Right ventricle myocardium superior (tissue), 1 donor: Measurements from ENCODE around the gene TNRC6B. TPM values are rescaled to one million over a fixed set of nuclear protein-coding genes. Genes with fewer than 3 reads are reported as not detected.
A peak's percentile ranks its signal among the peaks of the same experiment; 100 is the strongest.

Source experiments
- ATAC-seq: fragments of 200-7000 bp; cut with Tn5 transposase; one replicate; pipeline ENCODE4 v1.9.1; 2020; ENCODE audit warnings: mild to moderate bottlenecking; ENCODE audit not compliant: poor library complexity
- DNase-seq: peaks from one replicate; pipeline ENCODE4 v3.0.0-alpha.2; 2020
- intact Hi-C: fragments of 100-400 bp; cut with DNase I; formaldehyde crosslinking; loops from one replicate; pipeline ENCODE4 v1.11.2; 2022
- total RNA-seq: library from RNA; stranded (reverse); fragmentation: NEBNext Ultra II Directional; extraction: Animal tissue kit (Norgen Biotek cat#: 25700); gene quantifications from one replicate; pipeline ENCODE4 v1.2.1, GENCODE V29; 2021
- donor health status: DM: no; HTN: yes; CAD: no; lungs with severe emphysema.

TNRC6B gene
- total RNA-seq, 1 donor from 2014 or later, result 37.5 TPM

DNA sequence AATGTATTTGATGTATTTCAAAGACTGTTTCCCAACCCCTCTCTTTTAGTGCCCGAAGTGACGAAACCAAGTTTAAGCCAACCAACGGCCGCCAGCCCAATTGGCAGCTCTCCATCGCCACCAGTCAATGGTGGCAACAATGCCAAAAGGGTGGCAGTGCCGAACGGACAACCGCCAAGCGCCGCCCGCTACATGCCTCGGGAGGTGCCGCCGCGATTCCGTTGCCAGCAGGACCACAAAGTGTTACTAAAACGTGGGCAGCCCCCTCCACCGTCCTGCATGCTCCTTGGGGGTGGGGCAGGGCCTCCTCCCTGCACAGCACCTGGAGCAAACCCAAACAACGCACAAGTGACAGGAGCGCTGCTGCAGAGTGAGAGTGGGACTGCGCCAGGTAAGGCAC lies 84.1 kb downstream of the TNRC6B start:
- ATAC-seq, result no peak
- no peak for DNase-seq
- intact Hi-C loops, result no loop called here

DNA sequence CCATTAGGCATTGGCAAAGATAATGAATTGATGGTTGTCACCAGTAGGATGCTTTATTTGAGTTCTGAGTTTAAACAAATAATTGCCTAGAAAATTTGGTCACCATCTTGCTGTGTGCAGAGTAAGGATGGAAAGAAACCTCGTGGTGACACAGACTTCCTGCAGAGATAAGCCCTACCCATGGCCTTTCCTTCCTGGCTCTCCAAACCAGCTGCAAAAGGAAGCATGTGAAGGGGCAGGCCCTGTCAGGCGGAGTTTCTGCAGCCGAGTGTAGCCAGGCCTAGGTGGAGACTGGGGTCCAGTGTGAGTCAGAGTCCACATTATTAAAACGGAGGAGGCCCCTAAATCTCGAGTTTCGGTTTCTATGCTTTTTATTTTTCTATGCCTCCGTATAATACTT lies 85.5 kb downstream of the TNRC6B start:
- intact Hi-C loops, result no loop called here
- ATAC-seq (peak; percentile 28), DNase-seq (no peak)

DNA sequence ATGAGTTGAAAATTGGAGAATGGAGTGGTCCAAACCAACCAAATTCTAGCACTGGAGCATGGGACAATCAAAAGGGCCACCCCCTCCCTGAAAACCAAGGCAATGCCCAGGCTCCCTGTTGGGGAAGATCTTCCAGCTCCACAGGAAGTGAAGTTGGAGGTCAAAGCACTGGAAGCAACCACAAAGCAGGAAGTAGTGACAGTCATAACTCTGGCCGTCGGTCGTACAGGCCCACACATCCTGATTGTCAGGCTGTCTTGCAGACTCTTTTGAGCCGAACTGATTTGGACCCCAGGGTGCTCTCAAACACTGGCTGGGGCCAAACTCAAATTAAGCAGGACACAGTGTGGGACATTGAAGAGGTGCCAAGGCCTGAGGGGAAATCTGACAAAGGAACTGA lies 88.1 kb downstream of the TNRC6B start:
- ATAC-seq, result peak; percentile 34
- no peak for DNase-seq
- intact Hi-C loops, result no loop called here

DNA sequence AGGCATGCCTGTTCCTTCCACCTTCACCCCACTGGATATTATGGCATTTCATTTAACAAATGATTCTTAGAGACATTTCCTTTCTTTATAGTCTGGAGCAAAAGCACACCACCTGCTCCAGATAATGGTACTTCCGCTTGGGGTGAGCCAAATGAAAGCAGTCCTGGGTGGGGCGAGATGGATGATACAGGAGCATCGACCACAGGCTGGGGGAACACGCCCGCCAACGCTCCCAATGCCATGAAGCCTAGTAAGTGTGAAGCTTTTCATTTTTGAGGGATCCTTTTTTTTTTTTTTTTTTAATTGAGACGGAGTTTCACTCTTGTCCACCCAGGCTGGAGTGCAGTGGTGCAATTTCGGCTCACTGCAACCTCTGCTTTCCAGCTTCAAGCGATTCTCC lies 92.3 kb downstream of the TNRC6B start:
- intact Hi-C loops, result loop anchor here (10.0 kb wide), 1 partner anchor 85 kb away; no protein-coding TSS in a partner anchor
- DNase-seq (no peak), ATAC-seq (no peak)

- intact Hi-C loops, result loop anchor here (10.0 kb wide), 1 partner anchor 86 kb away; no protein-coding TSS in a partner anchor
- DNase-seq, result no peak
- no peak for ATAC-seq
These were observed 93.1 kb downstream of the TNRC6B start for GRCh38 chr22:40270748-40271373.

GRCh38 chr22:40271440-40271839 lies 93.7 kb downstream of the TNRC6B start:
- intact Hi-C loops, result loop anchor here (10.0 kb wide), 1 partner anchor 87 kb away; no protein-coding TSS in a partner anchor
- ATAC-seq (no peak), DNase-seq (no peak)

DNA sequence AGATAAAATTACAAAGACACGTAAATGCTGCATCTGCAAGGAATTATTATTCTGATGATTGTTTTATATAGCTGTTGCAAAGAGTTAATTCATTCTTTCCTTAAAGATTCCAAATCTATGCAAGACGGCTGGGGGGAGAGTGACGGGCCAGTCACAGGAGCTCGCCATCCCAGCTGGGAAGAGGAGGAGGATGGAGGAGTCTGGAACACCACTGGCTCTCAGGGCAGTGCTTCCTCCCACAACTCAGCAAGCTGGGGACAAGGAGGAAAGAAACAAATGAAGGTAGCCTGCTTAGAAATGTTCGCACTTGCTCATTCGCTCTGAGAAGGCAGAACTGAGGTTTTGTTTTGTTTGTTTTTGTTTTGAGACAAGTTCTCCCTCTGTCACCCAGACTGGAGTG lies 95.6 kb downstream of the TNRC6B start:
- intact Hi-C loops, result loop anchor here (10.0 kb wide), 1 partner anchor 89 kb away; no protein-coding TSS in a partner anchor
- ATAC-seq, result no peak

GRCh38 chr22:40276996-40277823 lies 99.5 kb downstream of the TNRC6B start:
- intact Hi-C loops, result loop anchor here (10.0 kb wide), 1 partner anchor 92 kb away; no protein-coding TSS in a partner anchor
- ATAC-seq (peak; percentile 79), DNase-seq (no peak)

More for the DNA sequence above, 95.6 kb downstream of the TNRC6B start:
- DNase-seq, result no peak

GRCh38 chr22:40279017-40279416 lies 101.3 kb downstream of the TNRC6B start:
- intact Hi-C loops, result loop anchor here (10.0 kb wide), 1 partner anchor 94 kb away; no protein-coding TSS in a partner anchor
- ATAC-seq, result no peak
- DNase-seq, result no peak

- DNase-seq, result no peak
- no peak for ATAC-seq
- intact Hi-C loops, result no loop called here
These were observed 104.0 kb downstream of the TNRC6B start for GRCh38 chr22:40281717-40282116.

GRCh38 chr22:40285513-40285912 lies 107.8 kb downstream of the TNRC6B start:
- DNase-seq (no peak), ATAC-seq (no peak)
- intact Hi-C loops, result no loop called here

GRCh38 chr22:40289991-40290459 lies 112.3 kb downstream of the TNRC6B start:
- ATAC-seq (peak; percentile 48), DNase-seq (peak; percentile 57)
- intact Hi-C loops, result no loop called here

- DNase-seq (no peak), ATAC-seq (no peak)
- intact Hi-C loops, result no loop called here
These were observed 112.8 kb downstream of the TNRC6B start for GRCh38 chr22:40290516-40290915.

- intact Hi-C loops, result no loop called here
- no peak for DNase-seq
- ATAC-seq, result no peak
These were observed 117.0 kb downstream of the TNRC6B start for GRCh38 chr22:40294696-40295095.

GRCh38 chr22:40300316-40300715 lies 122.6 kb downstream of the TNRC6B start:
- intact Hi-C loops, result no loop called here
- no peak for DNase-seq
- ATAC-seq, result no peak

DNA sequence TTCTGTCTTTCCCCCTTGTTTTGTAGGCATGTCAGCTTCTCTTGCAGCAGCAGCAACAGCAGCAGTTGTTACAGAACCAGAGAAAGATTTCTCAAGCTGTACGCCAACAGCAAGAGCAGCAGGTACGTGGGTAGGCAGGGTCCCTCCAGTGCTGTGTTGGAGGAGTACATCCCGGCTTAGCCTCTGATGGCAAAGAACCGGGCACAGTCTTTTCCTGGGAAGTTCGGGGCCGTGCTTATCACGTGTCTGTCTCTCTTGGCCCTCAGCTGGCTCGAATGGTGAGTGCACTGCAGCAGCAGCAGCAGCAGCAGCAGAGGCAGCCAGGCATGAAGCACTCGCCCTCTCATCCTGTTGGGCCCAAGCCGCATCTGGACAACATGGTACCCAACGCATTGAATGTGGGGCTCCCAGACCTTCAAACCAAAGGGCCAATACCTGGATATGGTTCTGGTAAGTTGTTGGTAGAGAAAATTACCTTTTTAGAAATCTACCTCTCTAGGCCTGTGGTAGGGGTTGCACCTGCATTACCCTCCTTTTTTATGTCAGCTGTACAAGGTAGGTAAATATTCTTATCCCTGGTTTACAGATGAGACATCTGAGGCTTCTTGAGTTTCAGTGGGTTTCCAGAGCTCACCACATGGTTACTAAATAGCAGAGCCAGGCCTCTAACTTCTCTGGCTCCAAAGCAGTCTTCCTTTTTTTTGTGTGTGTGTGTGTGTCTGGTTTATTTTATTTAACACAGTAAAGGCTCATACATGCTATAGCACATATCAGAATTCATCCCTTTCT lies 123.4 kb downstream of the TNRC6B start:
- intact Hi-C loops, result no loop called here
- DNase-seq (no peak), ATAC-seq (no peak)

- intact Hi-C loops, result no loop called here
- DNase-seq (no peak), ATAC-seq (no peak)
These were observed 124.4 kb downstream of the TNRC6B start for GRCh38 chr22:40302149-40302548.

GRCh38 chr22:40305625-40306024 lies 127.9 kb downstream of the TNRC6B start:
- DNase-seq (no peak), ATAC-seq (no peak)
- intact Hi-C loops, result no loop called here

- ATAC-seq, result no peak
- intact Hi-C loops, result no loop called here
- DNase-seq, result no peak
These were observed 131.4 kb downstream of the TNRC6B start for GRCh38 chr22:40308999-40309573.
